GM19193 (cell line): ENCODE data around the gene MYB.

Experiments used
- POLR2A ChIP-seq: IDR thresholded peaks from 4 replicates; pipeline ENCODE4 v1.6.1; 2011; ENCODE audit not compliant: insufficient read depth, insufficient read length; ENCODE audit errors: extremely low read depth

MYB gene

GRCh38 chr6:135240711-135241110 lies 59.6 kb downstream of the MYB start:
- TF ChIP-seq POLR2A = no peak

GRCh38 chr6:135243871-135244796 lies 63.0 kb downstream of the MYB start:
- TF ChIP-seq POLR2A = no peak

GRCh38 chr6:135244805-135245204 lies 63.7 kb downstream of the MYB start:
- TF ChIP-seq POLR2A = no peak

- TF ChIP-seq POLR2A = no peak
Measured at GRCh38 chr6:135250234-135250633, 69.1 kb downstream of the MYB start.

GRCh38 chr6:135250751-135251497 lies 69.8 kb downstream of the MYB start:
- TF ChIP-seq POLR2A = no peak

GRCh38 chr6:135251498-135252441 lies 70.7 kb downstream of the MYB start:
- no peak for TF ChIP-seq POLR2A

- no peak for TF ChIP-seq POLR2A
Measured at GRCh38 chr6:135254471-135254870, 73.4 kb downstream of the MYB start.

- no peak for TF ChIP-seq POLR2A
Measured at GRCh38 chr6:135256866-135257265, 75.8 kb downstream of the MYB start.

- TF ChIP-seq POLR2A = no peak
Measured at GRCh38 chr6:135257631-135258405, 76.7 kb downstream of the MYB start.

- no peak for TF ChIP-seq POLR2A
Measured at GRCh38 chr6:135258970-135259369, 77.9 kb downstream of the MYB start.

GRCh38 chr6:135260612-135261011 lies 79.5 kb downstream of the MYB start:
- TF ChIP-seq POLR2A = no peak

- no peak for TF ChIP-seq POLR2A
Measured at GRCh38 chr6:135261872-135262725, 81.0 kb downstream of the MYB start.

- no peak for TF ChIP-seq POLR2A
Measured at GRCh38 chr6:135265278-135265677, 84.2 kb downstream of the MYB start.
